ENCODE measurements around the gene CSPG4. TPM values are rescaled to one million over a fixed set of nuclear protein-coding genes. Genes with fewer than 3 reads are reported as not detected.
A peak's percentile ranks its signal among the peaks of the same experiment; 100 is the strongest.
"Not testable (repeated sequence)": the region's sequence is repeated elsewhere in the genome, so short reads cannot be mapped to it uniquely, and the experiment has no call there.

CSPG4 gene
- total and polyA plus RNA-seq, 2 donors (not counting 1 experiment from before 2014, with no cell fraction given): 0.03 to 0.15 TPM

DNA sequence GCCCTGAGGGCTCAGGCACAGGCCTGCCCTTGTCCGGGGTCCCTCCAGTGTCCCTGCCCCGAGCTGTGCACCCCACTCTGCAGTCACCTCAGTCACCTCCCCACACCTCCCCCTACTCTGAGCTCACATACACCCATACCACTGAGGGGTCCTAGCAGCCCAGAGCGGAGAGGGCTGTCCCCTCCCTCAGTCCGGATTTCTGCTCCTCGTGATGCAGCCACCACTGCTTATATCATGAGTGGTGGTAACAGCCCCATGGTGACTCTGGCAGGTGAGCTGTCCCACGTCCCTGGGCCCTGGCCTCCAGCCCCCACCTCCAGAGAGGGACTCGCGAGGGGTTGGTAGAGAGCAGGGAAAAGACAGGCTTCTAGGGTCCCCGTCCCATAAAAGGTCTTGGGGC is 8.0 kb downstream of the CSPG4 start:
- POLR2A ChIA-PET: no interaction called here
- ATAC-seq (ENCODE audit: low read depth): no peak

DNA sequence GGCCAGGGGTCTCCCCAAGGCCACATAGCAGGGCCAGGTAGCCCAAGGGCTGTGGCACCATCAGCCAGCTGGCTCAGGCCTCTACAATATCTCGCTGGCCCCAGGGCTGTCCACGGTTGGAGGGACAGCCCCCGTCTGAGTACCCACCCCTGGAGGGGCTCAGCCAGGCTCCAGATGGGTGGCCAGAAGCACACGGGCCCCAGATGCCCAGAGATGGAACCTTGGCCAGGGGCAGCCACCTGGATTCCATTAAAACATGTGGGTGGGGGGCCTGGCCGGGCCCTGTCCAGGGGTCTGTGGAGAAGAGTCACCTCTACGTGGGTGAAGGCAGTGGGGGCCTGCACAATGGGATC is 8.4 kb downstream of the CSPG4 start:
- TF ChIP-seq, protein P1, sequence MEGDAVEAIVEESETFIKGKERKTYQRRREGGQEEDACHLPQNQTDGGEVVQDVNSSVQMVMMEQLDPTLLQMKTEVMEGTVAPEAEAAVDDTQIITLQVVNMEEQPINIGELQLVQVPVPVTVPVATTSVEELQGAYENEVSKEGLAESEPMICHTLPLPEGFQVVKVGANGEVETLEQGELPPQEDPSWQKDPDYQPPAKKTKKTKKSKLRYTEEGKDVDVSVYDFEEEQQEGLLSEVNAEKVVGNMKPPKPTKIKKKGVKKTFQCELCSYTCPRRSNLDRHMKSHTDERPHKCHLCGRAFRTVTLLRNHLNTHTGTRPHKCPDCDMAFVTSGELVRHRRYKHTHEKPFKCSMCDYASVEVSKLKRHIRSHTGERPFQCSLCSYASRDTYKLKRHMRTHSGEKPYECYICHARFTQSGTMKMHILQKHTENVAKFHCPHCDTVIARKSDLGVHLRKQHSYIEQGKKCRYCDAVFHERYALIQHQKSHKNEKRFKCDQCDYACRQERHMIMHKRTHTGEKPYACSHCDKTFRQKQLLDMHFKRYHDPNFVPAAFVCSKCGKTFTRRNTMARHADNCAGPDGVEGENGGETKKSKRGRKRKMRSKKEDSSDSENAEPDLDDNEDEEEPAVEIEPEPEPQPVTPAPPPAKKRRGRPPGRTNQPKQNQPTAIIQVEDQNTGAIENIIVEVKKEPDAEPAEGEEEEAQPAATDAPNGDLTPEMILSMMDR (IDR thresholded peaks at IDR 0.05): no peak
- no peak for TF ChIP-seq EZH2 (IDR thresholded peaks at IDR 0.05; ENCODE audit: borderline replicate concordance, insufficient read depth, low read depth, low read length, poor library complexity, severe bottlenecking)
- ATAC-seq (ENCODE audit: low read depth): no peak
- Mint-ChIP-seq H3K4me1 (peaks cover 33% of the 10 kb centered on the region), H3K27me3 (no peaks in the 10 kb centered on the region), H3K27ac (no peak overlapping the region), H3K9me3 (ENCODE audit: insufficient read depth) (no peaks in the 10 kb centered on the region), H3K4me3 (no peak overlapping the region)
- intact Hi-C loops (cut with micrococcal nuclease): no loop called here
- Histone ChIP-seq H3K4me3 (ENCODE audit: control extremely low read depth in 1 of 5, extremely low read depth in 1 of 5, insufficient read depth in 1 of 5, low read depth in 2 of 5, low read length in 4 of 5) (no peak overlapping the region), H3K9me3 (ENCODE audit: control extremely low read depth in 1 of 3, control insufficient read depth in 2 of 3, insufficient read depth in 1 of 3, low read length in 2 of 3) (no peaks in the 10 kb centered on the region), H3K4me2 (replicated peaks; ENCODE audit: low read depth, low read length, poor library complexity, severe bottlenecking) (no peak overlapping the region), H4K20me1 (ENCODE audit: control insufficient read depth, insufficient read depth, low read length, poor library complexity, severe bottlenecking) (no peaks in the 10 kb centered on the region), H3K9ac (ENCODE audit: low read length) (no peak overlapping the region), H3K79me2 (ENCODE audit: control insufficient read depth, insufficient read depth, low read length) (no peaks in the 10 kb centered on the region), H3K4me1 (ENCODE audit: control insufficient read depth in 2 of 2, insufficient read depth in 2 of 2, low read length in 2 of 2) (peaks cover 20 to 33% of the 10 kb centered on the region in 2 donors), H3K27ac (ENCODE audit: low read length in 2 of 2) (no peak overlapping the region), H3K27me3 (replicated peaks in 1 of 4; ENCODE audit: control extremely low read depth in 1 of 4, control insufficient read depth in 3 of 4, insufficient read depth in 4 of 4, low read length in 3 of 4) (no peaks in the 10 kb centered on the region), H3K36me3 (replicated peaks in 1 of 2; ENCODE audit: control extremely low read depth in 1 of 2, control insufficient read depth in 1 of 2, extremely low read depth in 1 of 2, insufficient read depth in 2 of 2, low read length in 1 of 2) (no peaks in the 10 kb centered on the region), H2AFZ (ENCODE audit: insufficient read depth, low read depth, low read length, poor library complexity, severe bottlenecking) (no peak overlapping the region)
- WGBS (ENCODE audit: insufficient coverage): 96% methylated on average over 6 of the region's 6 CpGs
- no peak for DNase-seq
- ChIA-PET CTCF (no interaction called here), POLR2A (no interaction called here)

More for the DNA sequence above, 8.0 kb downstream of the CSPG4 start:
- no peaks in the 10 kb centered on the region for H3K36me3 ChIP-seq (replicated peaks in 1 of 2; ENCODE audit: control extremely low read depth in 1 of 2, control insufficient read depth in 1 of 2, extremely low read depth in 1 of 2, insufficient read depth in 2 of 2, low read length in 1 of 2)
- no peaks in the 10 kb centered on the region for H3K9me3 ChIP-seq (ENCODE audit: control extremely low read depth in 1 of 3, control insufficient read depth in 2 of 3, insufficient read depth in 1 of 3, low read length in 2 of 3)
- H3K4me3 Mint-ChIP-seq: no peak overlapping the region
- no peak overlapping the region for H2AFZ ChIP-seq (ENCODE audit: insufficient read depth, low read depth, low read length, poor library complexity, severe bottlenecking)
- peaks cover 29% of the 10 kb centered on the region for H3K4me1 Mint-ChIP-seq
- H3K27me3 Mint-ChIP-seq: no peaks in the 10 kb centered on the region
- no peaks in the 10 kb centered on the region for H3K27me3 ChIP-seq (replicated peaks in 1 of 4; ENCODE audit: control extremely low read depth in 1 of 4, control insufficient read depth in 3 of 4, insufficient read depth in 4 of 4, low read length in 3 of 4)
- 93% methylated on average over 7 of the region's 9 CpGs for WGBS (ENCODE audit: insufficient coverage)
- no peak overlapping the region for H3K9ac ChIP-seq (ENCODE audit: low read length)
- intact Hi-C loops (cut with micrococcal nuclease): no loop called here
- H4K20me1 ChIP-seq (ENCODE audit: control insufficient read depth, insufficient read depth, low read length, poor library complexity, severe bottlenecking): no peaks in the 10 kb centered on the region
- no peak overlapping the region for H3K27ac ChIP-seq (ENCODE audit: low read length in 2 of 2)
- H3K4me2 ChIP-seq (replicated peaks; ENCODE audit: low read depth, low read length, poor library complexity, severe bottlenecking): no peak overlapping the region
- H3K4me1 ChIP-seq (ENCODE audit: control insufficient read depth in 2 of 2, insufficient read depth in 2 of 2, low read length in 2 of 2): peaks cover 17 to 29% of the 10 kb centered on the region in 2 donors
- no peaks in the 10 kb centered on the region for H3K79me2 ChIP-seq (ENCODE audit: control insufficient read depth, insufficient read depth, low read length)
- no peak overlapping the region for H3K4me3 ChIP-seq (ENCODE audit: control extremely low read depth in 1 of 5, extremely low read depth in 1 of 5, insufficient read depth in 1 of 5, low read depth in 2 of 5, low read length in 4 of 5)
- DNase-seq: no peak
- CTCF ChIA-PET: no interaction called here
- peak overlapping the region; percentile 10 for H3K27ac Mint-ChIP-seq
- H3K9me3 Mint-ChIP-seq (ENCODE audit: insufficient read depth): no peaks in the 10 kb centered on the region
- TF ChIP-seq, protein P1 (IDR thresholded peaks at IDR 0.05): no peak
- TF ChIP-seq EZH2 (IDR thresholded peaks at IDR 0.05; ENCODE audit: borderline replicate concordance, insufficient read depth, low read depth, low read length, poor library complexity, severe bottlenecking): no peak

DNA sequence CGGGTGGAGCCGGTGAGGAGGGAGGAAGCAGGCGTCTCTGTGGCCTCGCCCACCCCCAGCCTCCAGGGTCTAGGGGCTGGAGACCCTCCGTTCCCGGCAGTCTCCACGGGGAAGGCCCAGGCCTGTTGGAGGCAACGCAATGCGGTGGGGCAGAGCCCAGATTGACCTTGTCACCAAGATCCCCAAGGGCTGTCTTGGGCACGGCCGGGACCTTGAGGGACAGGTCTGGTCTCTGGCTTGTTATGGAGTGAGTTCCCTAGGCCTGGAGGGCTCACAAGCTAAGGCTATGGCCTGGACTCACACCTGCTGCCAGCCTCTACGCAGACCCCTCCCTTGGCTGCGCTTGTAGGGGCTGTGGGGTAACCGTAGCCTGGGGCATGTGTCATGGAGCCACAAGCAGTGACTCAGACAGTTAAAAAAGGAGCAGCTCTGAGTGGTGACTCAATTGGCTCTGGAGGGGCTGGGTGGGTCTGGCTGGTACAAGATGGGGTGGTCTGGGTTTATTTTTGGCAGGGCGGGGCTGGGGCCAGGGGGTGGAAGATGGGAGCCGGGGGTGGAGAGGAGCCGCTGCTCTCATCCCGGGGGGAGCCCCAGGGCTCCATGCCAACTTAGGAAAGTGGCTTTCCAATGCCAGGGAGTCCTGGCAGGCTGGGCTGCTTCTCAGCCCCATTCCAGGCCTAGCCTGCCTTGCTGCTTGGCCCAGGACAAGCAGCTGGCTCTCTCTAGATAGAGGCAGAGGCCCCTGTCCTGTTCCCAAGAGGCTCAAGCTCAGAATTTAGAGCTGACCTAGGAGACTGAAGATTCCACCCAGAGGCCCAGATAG is 9.0 kb downstream of the CSPG4 start:
- POLR2A ChIA-PET; H3K4me3 Mint-ChIP-seq; H3K27me3 Mint-ChIP-seq; H3K9me3 Mint-ChIP-seq (ENCODE audit: insufficient read depth); ATAC-seq (ENCODE audit: low read depth); H3K9me3 ChIP-seq (ENCODE audit: control extremely low read depth in 1 of 3, control insufficient read depth in 2 of 3, insufficient read depth in 1 of 3, low read length in 2 of 3); H3K9ac ChIP-seq (ENCODE audit: low read length); H3K27ac Mint-ChIP-seq; H4K20me1 ChIP-seq (ENCODE audit: control insufficient read depth, insufficient read depth, low read length, poor library complexity, severe bottlenecking); intact Hi-C loops (cut with micrococcal nuclease); H3K4me3 ChIP-seq (ENCODE audit: control extremely low read depth in 1 of 5, extremely low read depth in 1 of 5, insufficient read depth in 1 of 5, low read depth in 2 of 5, low read length in 4 of 5); H3K36me3 ChIP-seq (replicated peaks in 1 of 2; ENCODE audit: control extremely low read depth in 1 of 2, control insufficient read depth in 1 of 2, extremely low read depth in 1 of 2, insufficient read depth in 2 of 2, low read length in 1 of 2); H3K79me2 ChIP-seq (ENCODE audit: control insufficient read depth, insufficient read depth, low read length); H2AFZ ChIP-seq (ENCODE audit: insufficient read depth, low read depth, low read length, poor library complexity, severe bottlenecking); H3K27me3 ChIP-seq (replicated peaks in 1 of 4; ENCODE audit: control extremely low read depth in 1 of 4, control insufficient read depth in 3 of 4, insufficient read depth in 4 of 4, low read length in 3 of 4); H3K27ac ChIP-seq (ENCODE audit: low read length in 2 of 2); H3K4me2 ChIP-seq (replicated peaks; ENCODE audit: low read depth, low read length, poor library complexity, severe bottlenecking); CTCF ChIA-PET; DNase-seq: not testable (repeated sequence)
- H3K4me1 ChIP-seq (ENCODE audit: control insufficient read depth in 2 of 2, insufficient read depth in 2 of 2, low read length in 2 of 2): peaks cover 26 to 39% of the 10 kb centered on the region in 2 donors
- WGBS (ENCODE audit: insufficient coverage): no CpG with 5 or more reads among the region's 18 CpGs
- peaks cover 39% of the 10 kb centered on the region for H3K4me1 Mint-ChIP-seq
